ENCODE data around the gene PLEKHG4.

Gene PLEKHG4

DNA sequence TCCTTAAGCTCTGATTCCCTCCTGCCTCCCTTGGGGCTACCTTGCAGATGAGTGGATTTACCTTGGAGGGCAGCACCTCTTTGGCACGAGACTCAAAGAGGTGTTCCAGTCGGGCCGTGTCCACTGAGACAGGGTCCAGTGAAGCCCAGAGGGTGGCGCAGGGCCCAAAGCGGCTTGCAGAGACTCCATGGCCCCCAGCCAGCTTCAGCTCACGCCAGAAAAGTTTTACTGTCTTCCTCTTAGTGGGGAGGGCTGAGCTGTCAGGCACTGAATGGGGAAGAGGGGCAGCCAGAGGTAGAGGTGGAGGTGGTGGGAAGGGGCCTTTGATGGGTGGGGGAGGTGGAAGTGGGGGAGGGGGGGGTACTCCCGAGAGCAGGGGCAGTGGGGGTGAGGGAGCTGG, 45.7 kb upstream of the PLEKHG4 start:
- Histone ChIP-seq H3K79me2 (ENCODE audit: insufficient read depth, low read length) (no peaks in the 10 kb centered on the region), H4K20me1 (ENCODE audit: low read depth, low read length) (no peaks in the 10 kb centered on the region), H3K9me2 (replicated peaks; ENCODE audit: insufficient read depth, low read length) (no peaks in the 10 kb centered on the region), H3K27me3 (ENCODE audit: low read length) (no peaks in the 10 kb centered on the region), H3F3A (ENCODE audit: insufficient read depth) (no peaks in the 10 kb centered on the region), H3K27ac (ENCODE audit: low read depth, low read length) (no peak overlapping the region), H2AFZ (ENCODE audit: low read depth, low read length, severe bottlenecking) (no peak overlapping the region), H3K9ac (ENCODE audit: low read length) (no peak overlapping the region), H3K36me3 (ENCODE audit: low read length) (no peaks in the 10 kb centered on the region), H3K4me3 (ENCODE audit: insufficient read depth, low read length, poor library complexity, severe bottlenecking) (no peak overlapping the region), H3K4me2 (ENCODE audit: low read depth, low read length, poor library complexity, severe bottlenecking) (no peak overlapping the region), H3K9me3 (ENCODE audit: insufficient read depth, low read length) (no peaks in the 10 kb centered on the region)
- TF ChIP-seq EZH2phosphoT487 (conservative IDR thresholded peaks at IDR 0.05; ENCODE audit: low read length): no peak
- TF ChIP-seq, protein P1, sequence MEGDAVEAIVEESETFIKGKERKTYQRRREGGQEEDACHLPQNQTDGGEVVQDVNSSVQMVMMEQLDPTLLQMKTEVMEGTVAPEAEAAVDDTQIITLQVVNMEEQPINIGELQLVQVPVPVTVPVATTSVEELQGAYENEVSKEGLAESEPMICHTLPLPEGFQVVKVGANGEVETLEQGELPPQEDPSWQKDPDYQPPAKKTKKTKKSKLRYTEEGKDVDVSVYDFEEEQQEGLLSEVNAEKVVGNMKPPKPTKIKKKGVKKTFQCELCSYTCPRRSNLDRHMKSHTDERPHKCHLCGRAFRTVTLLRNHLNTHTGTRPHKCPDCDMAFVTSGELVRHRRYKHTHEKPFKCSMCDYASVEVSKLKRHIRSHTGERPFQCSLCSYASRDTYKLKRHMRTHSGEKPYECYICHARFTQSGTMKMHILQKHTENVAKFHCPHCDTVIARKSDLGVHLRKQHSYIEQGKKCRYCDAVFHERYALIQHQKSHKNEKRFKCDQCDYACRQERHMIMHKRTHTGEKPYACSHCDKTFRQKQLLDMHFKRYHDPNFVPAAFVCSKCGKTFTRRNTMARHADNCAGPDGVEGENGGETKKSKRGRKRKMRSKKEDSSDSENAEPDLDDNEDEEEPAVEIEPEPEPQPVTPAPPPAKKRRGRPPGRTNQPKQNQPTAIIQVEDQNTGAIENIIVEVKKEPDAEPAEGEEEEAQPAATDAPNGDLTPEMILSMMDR (IDR thresholded peaks at IDR 0.05; ENCODE audit: insufficient read depth, low read length, poor library complexity, severe bottlenecking): no peak

DNA sequence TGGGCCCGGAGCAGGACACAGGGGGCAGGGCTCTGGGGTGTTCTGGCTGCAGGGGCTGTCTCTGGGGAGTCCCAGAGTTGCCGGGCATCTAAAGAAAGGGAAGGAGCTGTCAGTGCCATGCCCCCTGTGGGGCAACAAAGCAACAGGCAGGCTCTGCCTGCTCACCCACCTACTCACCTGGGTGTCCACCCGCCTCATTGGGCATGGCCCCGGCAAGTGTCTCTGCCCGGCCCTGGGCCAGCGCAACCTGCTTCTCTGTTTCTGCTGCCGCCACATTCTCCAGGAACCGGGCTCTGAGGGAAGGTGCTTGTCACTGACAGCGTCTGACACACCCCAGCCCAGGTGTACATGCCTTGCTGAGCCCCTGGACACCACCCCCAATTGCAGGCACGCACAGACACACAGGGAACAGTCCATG, 45.1 kb upstream of the PLEKHG4 start:
- H3K79me2 ChIP-seq (ENCODE audit: insufficient read depth, low read length): no peaks in the 10 kb centered on the region
- no peaks in the 10 kb centered on the region for H3K27me3 ChIP-seq (ENCODE audit: low read length)
- no peak overlapping the region for H3K27ac ChIP-seq (ENCODE audit: low read depth, low read length)
- no peaks in the 10 kb centered on the region for H3K9me3 ChIP-seq (ENCODE audit: insufficient read depth, low read length)
- no peak overlapping the region for H2AFZ ChIP-seq (ENCODE audit: low read depth, low read length, severe bottlenecking)
- H3K4me2 ChIP-seq (ENCODE audit: low read depth, low read length, poor library complexity, severe bottlenecking): no peak overlapping the region
- H3K9me2 ChIP-seq (replicated peaks; ENCODE audit: insufficient read depth, low read length): no peaks in the 10 kb centered on the region
- no peaks in the 10 kb centered on the region for H3F3A ChIP-seq (ENCODE audit: insufficient read depth)
- TF ChIP-seq, protein P1 (IDR thresholded peaks at IDR 0.05; ENCODE audit: insufficient read depth, low read length, poor library complexity, severe bottlenecking): no peak
- no peak for TF ChIP-seq EZH2phosphoT487 (conservative IDR thresholded peaks at IDR 0.05; ENCODE audit: low read length)
- H3K9ac ChIP-seq (ENCODE audit: low read length): no peak overlapping the region
- H3K4me3 ChIP-seq (ENCODE audit: insufficient read depth, low read length, poor library complexity, severe bottlenecking): no peak overlapping the region
- H3K36me3 ChIP-seq (ENCODE audit: low read length): no peaks in the 10 kb centered on the region
- no peaks in the 10 kb centered on the region for H4K20me1 ChIP-seq (ENCODE audit: low read depth, low read length)

DNA sequence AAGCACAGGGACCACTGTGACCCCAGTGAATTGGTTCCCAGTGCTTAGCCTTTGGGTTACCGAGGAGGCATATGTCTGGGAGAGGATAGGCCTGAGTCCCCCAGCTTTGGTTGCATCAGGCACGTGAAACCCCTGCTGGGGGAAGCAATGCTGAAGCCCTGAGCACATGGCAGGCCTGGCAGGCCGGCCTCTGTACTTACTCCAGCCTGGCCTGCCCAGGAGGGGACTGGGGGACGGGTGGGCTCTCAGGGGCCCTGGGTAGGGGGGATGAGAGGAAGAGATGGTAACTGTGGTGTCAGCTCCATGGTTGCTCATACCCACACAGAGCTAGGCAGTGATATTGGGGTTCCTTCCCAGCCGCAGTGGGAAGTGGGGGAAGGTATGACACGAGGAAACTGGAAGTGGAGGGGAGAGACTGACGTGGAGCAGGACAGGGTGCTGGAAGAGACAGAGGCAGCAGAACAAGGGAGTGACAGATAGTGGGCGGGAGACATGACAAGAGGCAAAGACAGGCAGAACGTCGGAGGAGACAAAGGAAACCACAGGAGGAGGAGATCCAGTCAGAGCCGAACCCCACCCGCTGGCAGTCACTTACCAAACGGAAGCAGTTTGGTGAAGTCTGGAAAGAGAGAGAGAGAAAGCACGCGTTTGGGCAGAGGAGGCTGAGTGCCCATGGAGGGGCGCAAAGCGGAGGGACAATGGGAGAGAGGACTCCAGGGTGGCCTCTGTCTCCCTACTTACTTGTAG, 43.3 kb upstream of the PLEKHG4 start:
- no peak overlapping the region for H3K4me2 ChIP-seq (ENCODE audit: low read depth, low read length, poor library complexity, severe bottlenecking)

More for the DNA sequence above, 43.3 kb upstream of the PLEKHG4 start:
- Histone ChIP-seq H3K4me3 (ENCODE audit: insufficient read depth, low read length, poor library complexity, severe bottlenecking) (no peak overlapping the region), H3K27ac (ENCODE audit: low read depth, low read length) (no peak overlapping the region), H3K9me2 (replicated peaks; ENCODE audit: insufficient read depth, low read length) (no peaks in the 10 kb centered on the region), H3K9ac (ENCODE audit: low read length) (no peak overlapping the region), H3K27me3 (ENCODE audit: low read length) (no peaks in the 10 kb centered on the region), H3F3A (ENCODE audit: insufficient read depth) (no peaks in the 10 kb centered on the region), H4K20me1 (ENCODE audit: low read depth, low read length) (no peaks in the 10 kb centered on the region), H2AFZ (ENCODE audit: low read depth, low read length, severe bottlenecking) (no peak overlapping the region), H3K36me3 (ENCODE audit: low read length) (no peaks in the 10 kb centered on the region), H3K9me3 (ENCODE audit: insufficient read depth, low read length) (no peaks in the 10 kb centered on the region), H3K79me2 (ENCODE audit: insufficient read depth, low read length) (no peaks in the 10 kb centered on the region)
- TF ChIP-seq EZH2phosphoT487 (conservative IDR thresholded peaks at IDR 0.05; ENCODE audit: low read length): no peak
- TF ChIP-seq, protein P1 (IDR thresholded peaks at IDR 0.05; ENCODE audit: insufficient read depth, low read length, poor library complexity, severe bottlenecking): no peak
